Activated CD8-positive, alpha-beta T cell treated with anti-CD3 and anti-CD28 coated beads, Interleukin-2, amount 10 ng/mL, durations not matched to agents 7 days and 5 days (primary cell): Measurements from ENCODE around the gene C6orf47. TPM values are rescaled to one million over a fixed set of nuclear protein-coding genes. Genes with fewer than 3 reads are reported as not detected.

ENCODE experiments used
- ATAC-seq: fragments of 150-1000 bp; cut with Tn5 transposase; one replicate; pipeline ENCODE4 v1.10.0; 2021; ENCODE audit warnings: moderate library complexity
- CTCF ChIA-PET: fragments of 350-600 bp; sonication (Branson Sonifier 250); formaldehyde crosslinking; loops from one replicate; lab custom pipeline; 2021; ENCODE audit warnings: antibody characterized with exemption; lab: Charles Lee
- POLR2A ChIA-PET: fragments of 350-600 bp; sonication (Branson Sonifier 250); formaldehyde crosslinking; loops from one replicate; lab custom pipeline; 2021; ENCODE audit warnings: antibody characterized with exemption; lab: Charles Lee
- DNase-seq: peaks from one replicate; pipeline ENCODE4 v3.0.0-alpha.2; 2020
- H3K27ac Mint-ChIP-seq: one replicate; pipeline ENCODE4 v1.8.0; 2021; ENCODE audit warnings: mild to moderate bottlenecking, mixed read lengths
- H3K27me3 Mint-ChIP-seq: one replicate; pipeline ENCODE4 v1.8.0; 2021; ENCODE audit warnings: low read depth, mixed read lengths
- H3K36me3 Mint-ChIP-seq: one replicate; pipeline ENCODE4 v1.8.0; 2021; ENCODE audit warnings: low read depth, mixed read lengths
- H3K4me1 Mint-ChIP-seq: one replicate; pipeline ENCODE4 v1.8.0; 2021; ENCODE audit warnings: low read depth, mixed read lengths
- H3K4me3 Mint-ChIP-seq: one replicate; pipeline ENCODE4 v1.8.0; 2021; ENCODE audit warnings: mild to moderate bottlenecking, mixed read lengths
- H3K9me3 Mint-ChIP-seq: one replicate; pipeline ENCODE4 v1.8.0; 2022; ENCODE audit warnings: mixed read lengths; ENCODE audit not compliant: insufficient read depth
- total RNA-seq, 2 experiments: library from RNA; stranded (reverse); gene quantifications; one replicate each; pipeline ENCODE4 v1.2.3, GENCODE V29; 2021

The C6orf47 gene
- total RNA-seq, 2 experiments from 2014 or later: 22.5 to 23.8 TPM

- ATAC-seq: no peak
- no peaks in the 10 kb centered on the region for H3K27me3 Mint-ChIP-seq
- POLR2A ChIA-PET: interaction anchor here (0.5 to 2.5 kb wide), 3 partner anchors 20 to 60 kb away, joined by 3 to 7 read pairs (median 3); partner anchors contain the start of genes ABHD16A and GPANK1
Observed at GRCh38 chr6:31642798-31643570, 17.6 kb downstream of the C6orf47 start.

GRCh38 chr6:31641370-31641769, 19.2 kb downstream of the C6orf47 start:
- H3K4me1 Mint-ChIP-seq: peaks cover 18% of the 10 kb centered on the region
- H3K4me3 Mint-ChIP-seq: no peak overlapping the region
- ChIA-PET POLR2A (interaction anchor here (1.6 kb wide), 1 partner anchor 11 kb away, joined by 3 read pairs; the partner anchor contains the start of gene BAG6), CTCF (no interaction called here)
- DNase-seq: no peak
- peak overlapping the region; percentile 23 for H3K27ac Mint-ChIP-seq
- peaks cover 69% of the 10 kb centered on the region for H3K36me3 Mint-ChIP-seq
- H3K9me3 Mint-ChIP-seq: no peaks in the 10 kb centered on the region
- no peak for ATAC-seq
- H3K27me3 Mint-ChIP-seq: no peaks in the 10 kb centered on the region

More at GRCh38 chr6:31642798-31643570, 17.6 kb downstream of the C6orf47 start:
- Mint-ChIP-seq H3K4me3 (no peak overlapping the region), H3K4me1 (peaks cover 18% of the 10 kb centered on the region), H3K36me3 (peaks cover 65% of the 10 kb centered on the region), H3K9me3 (no peaks in the 10 kb centered on the region), H3K27ac (no peak overlapping the region)
- CTCF ChIA-PET: interaction anchor here (0.9 kb wide), 1 partner anchor 21 kb away, joined by 3 read pairs; no protein-coding TSS in a partner anchor
- DNase-seq: no peak

- H3K36me3 Mint-ChIP-seq: peaks cover 70% of the 10 kb centered on the region
- no peaks in the 10 kb centered on the region for H3K9me3 Mint-ChIP-seq
- peaks cover 14% of the 10 kb centered on the region for H3K4me1 Mint-ChIP-seq
- ChIA-PET CTCF (interaction anchor here (1.0 to 1.4 kb wide), 3 partner anchors 11 to 60 kb away, joined by 3 to 5 read pairs (median 4); no protein-coding TSS in a partner anchor), POLR2A (interaction anchor here (1.0 to 1.6 kb wide), 3 partner anchors 9 to 12 kb away, joined by 3 to 6 read pairs (median 3); partner anchors contain the start of gene BAG6)
- no peak overlapping the region for H3K4me3 Mint-ChIP-seq
- DNase-seq (no peak), ATAC-seq (no peak)
- H3K27ac Mint-ChIP-seq: no peak overlapping the region
- H3K27me3 Mint-ChIP-seq: no peaks in the 10 kb centered on the region
Observed at GRCh38 chr6:31640612-31641011, 20.0 kb downstream of the C6orf47 start.

GRCh38 chr6:31639449-31639861, 21.1 kb downstream of the C6orf47 start:
- Mint-ChIP-seq H3K27me3 (no peaks in the 10 kb centered on the region), H3K4me1 (peaks cover 8% of the 10 kb centered on the region), H3K9me3 (no peaks in the 10 kb centered on the region), H3K36me3 (peaks cover 65% of the 10 kb centered on the region), H3K27ac (no peak overlapping the region), H3K4me3 (no peak overlapping the region)
- DNase-seq (no peak), ATAC-seq (no peak)
- ChIA-PET POLR2A (interaction anchor here (1.2 to 2.2 kb wide), 2 partner anchors 13 to 17 kb away, joined by 6 to 10 read pairs; partner anchors contain the start of gene BAG6), CTCF (interaction anchor here (1.0 to 1.4 kb wide), 3 partner anchors 12 to 59 kb away, joined by 3 to 5 read pairs (median 4); no protein-coding TSS in a partner anchor)

- Mint-ChIP-seq H3K4me3 (no peak overlapping the region), H3K27me3 (no peaks in the 10 kb centered on the region), H3K36me3 (peaks cover 68% of the 10 kb centered on the region), H3K27ac (no peak overlapping the region), H3K9me3 (no peaks in the 10 kb centered on the region), H3K4me1 (peaks cover 8% of the 10 kb centered on the region)
- ChIA-PET CTCF (interaction anchor here (1.2 kb wide), 1 partner anchor 58 kb away, joined by 3 read pairs; no protein-coding TSS in a partner anchor), POLR2A (interaction anchor here (1.2 to 2.2 kb wide), 3 partner anchors 13 to 17 kb away, joined by 6 to 10 read pairs (median 6); partner anchors contain the start of gene BAG6)
- no peak for DNase-seq
- ATAC-seq: no peak
Observed at GRCh38 chr6:31639043-31639442, 21.5 kb downstream of the C6orf47 start.

- DNase-seq (no peak), ATAC-seq (no peak)
- H3K27me3 Mint-ChIP-seq: no peaks in the 10 kb centered on the region
- H3K4me1 Mint-ChIP-seq: peaks cover 8% of the 10 kb centered on the region
- no peak overlapping the region for H3K4me3 Mint-ChIP-seq
- peaks cover 74% of the 10 kb centered on the region for H3K36me3 Mint-ChIP-seq
- no peaks in the 10 kb centered on the region for H3K9me3 Mint-ChIP-seq
- POLR2A ChIA-PET: interaction anchor here (0.9 kb wide), 1 partner anchor 14 kb away, joined by 3 read pairs; no protein-coding TSS in a partner anchor
- CTCF ChIA-PET: no interaction called here
- no peak overlapping the region for H3K27ac Mint-ChIP-seq
Observed at GRCh38 chr6:31636698-31637596, 23.6 kb downstream of the C6orf47 start.

- no peak overlapping the region for H3K27ac Mint-ChIP-seq
- CTCF ChIA-PET: interaction anchor here (1.8 kb wide), 1 partner anchor 12 kb away, joined by 7 read pairs; no protein-coding TSS in a partner anchor
- DNase-seq: no peak
- H3K27me3 Mint-ChIP-seq: no peaks in the 10 kb centered on the region
- POLR2A ChIA-PET: interaction anchor here (1.0 to 2.0 kb wide), 2 partner anchors 12 to 17 kb away, joined by 4 to 6 read pairs; partner anchors contain the start of gene BAG6
- H3K4me1 Mint-ChIP-seq: peaks cover 8% of the 10 kb centered on the region
- no peak for ATAC-seq
- no peak overlapping the region for H3K4me3 Mint-ChIP-seq
- no peaks in the 10 kb centered on the region for H3K9me3 Mint-ChIP-seq
- H3K36me3 Mint-ChIP-seq: peaks cover 77% of the 10 kb centered on the region
Observed at GRCh38 chr6:31634969-31635575, 25.5 kb downstream of the C6orf47 start.

GRCh38 chr6:31634131-31634530, 26.4 kb downstream of the C6orf47 start:
- no peaks in the 10 kb centered on the region for H3K9me3 Mint-ChIP-seq
- H3K27me3 Mint-ChIP-seq: no peaks in the 10 kb centered on the region
- no peak for ATAC-seq
- DNase-seq: no peak
- H3K4me3 Mint-ChIP-seq: no peak overlapping the region
- H3K36me3 Mint-ChIP-seq: peaks cover 77% of the 10 kb centered on the region
- ChIA-PET POLR2A (interaction anchor here (1.0 to 2.0 kb wide), 3 partner anchors 11 to 32 kb away, joined by 3 to 6 read pairs (median 4); partner anchors contain the start of genes BAG6 and CSNK2B), CTCF (interaction anchor here (1.2 kb wide), 1 partner anchor 13 kb away, joined by 3 read pairs; no protein-coding TSS in a partner anchor)
- peaks cover 4% of the 10 kb centered on the region for H3K4me1 Mint-ChIP-seq
- H3K27ac Mint-ChIP-seq: no peak overlapping the region

- Mint-ChIP-seq H3K4me3 (no peak overlapping the region), H3K36me3 (peaks cover 77% of the 10 kb centered on the region), H3K27me3 (no peaks in the 10 kb centered on the region), H3K9me3 (no peaks in the 10 kb centered on the region), H3K27ac (no peak overlapping the region), H3K4me1 (no peaks in the 10 kb centered on the region)
- DNase-seq: no peak
- ChIA-PET POLR2A (interaction anchor here (1.0 to 2.0 kb wide), 2 partner anchors 11 to 32 kb away, joined by 3 to 6 read pairs; partner anchors contain the start of gene CSNK2B), CTCF (interaction anchor here (1.2 kb wide), 1 partner anchor 12 kb away, joined by 3 read pairs; no protein-coding TSS in a partner anchor)
- no peak for ATAC-seq
Observed at GRCh38 chr6:31633447-31633846, 27.1 kb downstream of the C6orf47 start.

- H3K4me1 Mint-ChIP-seq: peaks cover 5% of the 10 kb centered on the region
- no peak overlapping the region for H3K27ac Mint-ChIP-seq
- peaks cover 82% of the 10 kb centered on the region for H3K36me3 Mint-ChIP-seq
- ATAC-seq (no peak), DNase-seq (no peak)
- POLR2A ChIA-PET: no interaction called here
- H3K9me3 Mint-ChIP-seq: no peaks in the 10 kb centered on the region
- H3K4me3 Mint-ChIP-seq: no peak overlapping the region
- H3K27me3 Mint-ChIP-seq: no peaks in the 10 kb centered on the region
- CTCF ChIA-PET: no interaction called here
Observed at GRCh38 chr6:31632279-31632946, 28.2 kb downstream of the C6orf47 start.
